IPS-NIHi7 (cell line): ENCODE results near the gene ADGRB3.

Experiments
- DNase-seq: peaks from one replicate; pipeline ENCODE4 v3.0.0; 2012; ENCODE audit warnings: mixed read lengths; ENCODE audit errors: extremely low spot score

Gene ADGRB3

DNA sequence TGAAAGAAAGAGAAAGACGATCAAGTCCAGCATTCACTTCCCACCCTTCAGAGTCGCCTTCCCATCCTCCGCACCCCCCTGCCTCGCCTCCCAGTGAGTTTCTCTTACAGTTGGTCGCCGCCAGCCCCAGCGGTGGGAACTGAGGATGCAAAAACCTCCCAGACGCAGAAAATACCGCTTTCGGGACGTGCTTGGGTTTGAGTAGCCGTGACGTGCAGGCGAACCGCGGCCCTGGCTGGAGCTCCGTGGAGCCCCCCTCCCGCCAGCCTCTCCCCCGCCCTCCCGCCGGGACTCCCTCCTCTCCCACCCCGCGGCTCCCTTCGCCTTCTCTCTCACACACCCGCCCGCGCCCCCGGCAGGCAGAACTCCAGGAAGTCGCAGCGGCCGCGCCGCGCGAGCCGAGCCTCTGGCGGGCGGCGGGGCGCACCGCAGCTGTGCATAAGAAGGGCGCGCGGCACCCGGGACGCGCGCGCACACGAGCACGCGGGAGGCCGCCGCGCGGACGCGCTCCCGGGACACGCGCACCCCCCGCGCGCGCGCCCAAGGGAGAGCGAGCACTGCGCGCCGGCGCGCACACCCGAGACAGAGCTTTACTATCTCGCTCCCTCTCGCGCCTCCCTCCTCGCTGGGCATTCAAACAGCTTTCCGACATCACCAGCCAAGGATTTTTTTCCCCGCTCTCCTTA, at the start of gene ADGRB3:
ADGRB3 (plus strand) TSS at position 557 of the 686 bp plus-strand sequence. CDS start 3,394 bp downstream, outside the sequence.
- DNase-seq = peak; percentile 61

DNA sequence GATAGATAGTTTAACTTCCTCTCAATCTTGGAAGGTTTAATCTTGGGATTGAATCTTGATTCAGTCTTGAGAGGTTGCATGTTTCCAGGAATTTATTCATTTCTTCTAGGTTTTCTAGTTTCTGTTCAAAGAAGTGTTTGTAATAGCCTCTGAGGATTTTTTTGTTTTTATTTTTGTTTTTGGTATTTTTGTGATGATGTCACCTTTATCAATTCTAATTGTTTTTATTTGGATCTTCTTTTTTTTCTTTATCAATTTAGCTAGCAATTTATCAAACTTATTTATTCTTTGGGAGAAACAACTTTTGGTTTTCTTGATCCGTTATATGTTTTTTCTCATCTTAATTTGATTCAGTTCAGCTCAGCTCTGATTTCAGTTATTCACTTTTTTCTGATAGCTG, 41.5 kb upstream of the ADGRB3 start:
- DNase-seq = no peak

- DNase-seq = no peak
Observed at GRCh38 chr6:68597642-68598041, 37.4 kb upstream of the ADGRB3 start.

DNA sequence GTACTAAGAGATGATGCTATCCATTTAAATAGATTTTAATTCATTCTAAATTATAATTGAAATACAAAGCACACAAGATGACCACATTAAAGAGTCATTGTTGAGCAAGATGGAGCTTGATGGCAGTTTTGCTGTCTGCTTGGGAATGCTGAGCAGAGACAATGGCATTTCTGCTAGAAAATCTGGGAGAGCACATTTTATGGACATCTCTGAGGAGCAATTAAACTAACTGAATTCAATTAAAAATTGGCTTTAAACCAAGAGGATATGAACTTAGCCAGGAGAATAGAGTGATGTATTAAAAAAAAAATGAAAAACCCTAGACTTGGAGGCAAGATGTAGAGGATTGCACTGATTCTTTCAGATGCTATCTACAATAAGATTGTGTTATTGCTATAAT, 19.1 kb upstream of the ADGRB3 start:
- DNase-seq = no peak

DNA sequence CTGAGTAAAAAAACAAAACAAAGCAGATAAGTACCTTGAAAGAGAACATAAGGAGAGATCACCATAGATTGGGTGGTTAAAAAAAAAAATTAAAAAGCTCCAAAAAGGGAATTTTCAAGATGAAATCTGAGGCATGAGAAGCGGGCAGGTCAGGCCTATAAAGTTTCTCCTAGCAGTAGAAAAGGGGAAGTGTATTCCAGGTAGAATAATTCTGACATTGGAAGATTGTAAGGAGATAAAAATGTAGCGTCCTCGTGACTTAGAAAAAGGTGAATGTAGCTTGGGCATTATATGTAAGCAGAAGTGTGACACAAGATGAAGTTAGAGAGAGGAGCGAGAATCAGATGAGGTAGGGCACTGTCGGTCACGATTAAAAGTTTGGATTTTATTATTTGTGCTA, 9.1 kb upstream of the ADGRB3 start:
- no peak for DNase-seq

DNA sequence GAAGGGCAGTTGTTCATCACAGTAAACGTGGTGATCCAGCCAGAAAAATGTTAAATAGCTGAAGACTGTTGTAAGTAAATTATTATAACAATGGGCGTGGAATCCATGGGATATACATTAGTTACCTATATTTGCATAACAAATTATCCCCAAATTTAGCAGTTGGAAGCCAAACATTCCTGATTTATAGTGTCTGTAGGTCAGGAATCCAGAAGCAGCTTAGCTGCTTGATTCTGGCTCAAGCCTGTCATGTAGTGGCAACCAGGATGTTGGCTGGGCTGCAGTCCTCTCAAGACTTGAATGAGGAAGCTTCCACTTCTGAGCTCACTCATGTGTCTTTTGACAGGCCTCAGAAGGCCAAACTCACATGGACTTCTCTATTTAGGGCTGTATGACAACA, 6.9 kb upstream of the ADGRB3 start:
- no peak for DNase-seq

DNA sequence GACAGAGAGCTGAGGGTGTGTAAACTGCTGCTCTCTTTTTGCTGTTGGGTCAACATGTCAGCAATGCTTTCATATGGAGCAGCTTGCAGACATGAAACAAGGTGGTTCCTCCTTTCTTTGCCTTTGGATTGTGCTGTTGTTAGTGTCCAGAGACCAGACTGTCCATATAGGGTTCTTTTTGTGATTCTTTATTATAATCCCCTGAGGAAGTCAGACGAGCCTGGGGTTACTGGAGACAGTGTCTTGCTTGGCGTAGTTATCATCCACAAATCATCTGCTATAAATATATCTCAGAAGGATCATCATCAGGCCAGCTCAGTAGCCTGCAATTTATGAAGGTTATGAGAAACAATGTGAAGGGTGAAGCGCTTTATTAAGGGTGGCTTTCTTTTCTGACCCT, 2.3 kb upstream of the ADGRB3 start:
- DNase-seq = no peak

DNA sequence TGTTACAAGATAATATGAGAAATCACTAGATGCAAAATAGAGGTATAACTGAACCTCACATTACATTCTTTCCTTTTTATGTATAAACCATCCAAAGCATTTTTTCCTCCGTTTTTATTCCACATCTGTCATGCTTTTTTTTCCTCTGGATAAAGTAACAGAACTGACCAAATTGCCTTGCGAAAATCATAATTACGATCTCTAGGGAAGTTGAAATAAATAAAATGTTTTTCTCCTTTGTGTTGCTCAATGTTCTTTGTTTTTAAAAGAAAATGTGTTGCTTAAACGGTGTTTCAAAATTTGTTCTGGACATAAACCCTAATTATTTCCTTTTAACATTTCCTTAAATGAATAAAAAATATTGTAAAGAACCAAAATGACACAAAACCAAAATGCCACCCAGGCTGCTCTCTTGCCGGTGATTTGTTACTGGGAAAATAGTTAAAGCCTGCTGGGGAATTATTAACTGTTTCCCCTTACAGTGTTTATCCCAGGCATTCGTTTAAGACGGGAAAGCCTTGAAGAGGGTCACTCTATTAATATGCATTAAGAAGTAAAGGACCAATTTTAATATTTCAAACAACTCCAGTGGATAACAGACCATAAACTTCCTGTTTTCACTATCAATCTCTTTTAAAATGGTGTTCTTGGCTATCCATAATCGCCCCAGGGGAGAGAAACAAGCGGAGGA, 1.7 kb upstream of the ADGRB3 start:
- DNase-seq = no peak

GRCh38 chr6:68633972-68634725, 933 bp upstream of the ADGRB3 start:
- no peak for DNase-seq

GRCh38 chr6:68635412-68635705, 277 bp downstream of the ADGRB3 start:
- no peak for DNase-seq

- peak; percentile 26 for DNase-seq
Observed at GRCh38 chr6:68635706-68636513, 828 bp downstream of the ADGRB3 start.

DNA sequence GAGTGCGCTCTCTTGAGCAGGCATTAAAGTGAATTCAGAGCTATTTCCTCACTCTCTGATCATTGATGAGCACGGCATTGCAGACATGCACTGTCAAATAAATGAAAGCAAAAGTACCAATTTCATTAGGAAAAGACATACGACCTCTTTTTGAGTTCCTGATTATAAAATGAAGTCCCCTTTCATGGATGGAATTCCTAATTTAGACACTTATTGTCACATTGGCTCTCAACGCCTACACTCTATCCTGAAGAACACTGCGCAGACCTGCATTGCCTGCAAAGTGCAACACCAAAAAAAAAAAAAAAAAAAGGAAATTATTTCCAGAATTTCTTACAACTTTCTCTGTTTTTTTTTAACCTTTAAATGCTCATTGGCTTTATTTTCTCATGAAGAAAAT, 1.6 kb downstream of the ADGRB3 start:
- DNase-seq = no peak

GRCh38 chr6:68637071-68637470, 2.0 kb downstream of the ADGRB3 start:
- DNase-seq = no peak

DNA sequence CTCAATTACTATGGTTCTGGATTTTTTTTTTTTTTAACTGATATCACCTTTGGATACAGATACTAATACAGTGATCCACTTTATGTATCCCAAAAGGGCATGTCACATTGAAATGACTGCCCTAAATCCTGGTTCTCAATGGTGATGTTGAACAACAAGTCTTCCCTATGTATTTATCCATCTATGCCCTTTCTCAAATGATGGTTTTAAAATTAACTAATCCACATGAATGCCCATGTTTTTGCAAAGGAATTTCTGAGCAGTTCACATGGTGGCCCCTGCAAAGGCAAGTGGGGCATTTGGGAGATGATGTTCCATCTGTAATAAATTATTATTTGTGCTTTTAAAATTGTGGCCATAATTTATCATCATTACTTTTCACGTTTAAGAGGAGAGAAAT, 2.7 kb downstream of the ADGRB3 start:
- DNase-seq = no peak

GRCh38 chr6:68638230-68638900, 3.3 kb downstream of the ADGRB3 start:
- DNase-seq = no peak

DNA sequence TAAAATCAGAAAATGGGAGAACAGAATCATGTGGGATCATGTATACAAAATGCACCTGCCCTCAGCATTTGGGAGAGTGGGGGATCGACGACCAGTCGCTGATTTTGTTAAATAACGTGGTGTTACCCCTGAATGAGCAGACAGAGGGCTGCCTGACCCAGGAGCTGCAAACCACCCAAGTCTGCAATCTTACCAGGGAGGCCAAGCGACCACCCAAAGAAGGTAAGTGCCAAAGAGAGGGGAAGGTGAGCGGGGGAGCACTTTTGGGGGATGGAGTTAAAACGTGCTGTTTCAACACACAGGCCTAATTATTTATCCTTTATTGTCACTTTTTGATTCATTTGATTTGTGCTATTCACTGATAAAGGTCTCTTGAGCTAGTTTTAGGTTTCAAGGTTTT, 4.1 kb downstream of the ADGRB3 start:
- no peak for DNase-seq

GRCh38 chr6:68639826-68640490, 4.9 kb downstream of the ADGRB3 start:
- DNase-seq = no peak

DNA sequence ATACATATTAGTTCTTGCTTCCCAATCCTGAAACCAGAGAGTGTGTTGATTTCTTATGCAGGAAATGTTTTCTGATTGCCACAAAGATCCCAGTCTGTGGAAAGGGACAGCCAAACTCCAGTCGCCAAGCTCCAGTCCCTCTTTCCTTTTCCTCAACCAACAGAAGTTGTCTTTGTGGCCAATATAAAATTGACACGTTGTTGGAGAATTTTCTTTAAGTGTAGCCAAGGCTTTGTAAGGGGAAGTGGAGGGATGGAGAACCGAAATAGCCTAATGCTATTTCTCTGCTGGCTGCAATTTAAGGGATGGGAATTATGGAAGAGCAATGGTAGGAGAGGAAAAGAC, 5.4 kb downstream of the ADGRB3 start:
- DNase-seq = no peak

- DNase-seq = no peak
Observed at GRCh38 chr6:68641172-68641571, 6.1 kb downstream of the ADGRB3 start.

DNA sequence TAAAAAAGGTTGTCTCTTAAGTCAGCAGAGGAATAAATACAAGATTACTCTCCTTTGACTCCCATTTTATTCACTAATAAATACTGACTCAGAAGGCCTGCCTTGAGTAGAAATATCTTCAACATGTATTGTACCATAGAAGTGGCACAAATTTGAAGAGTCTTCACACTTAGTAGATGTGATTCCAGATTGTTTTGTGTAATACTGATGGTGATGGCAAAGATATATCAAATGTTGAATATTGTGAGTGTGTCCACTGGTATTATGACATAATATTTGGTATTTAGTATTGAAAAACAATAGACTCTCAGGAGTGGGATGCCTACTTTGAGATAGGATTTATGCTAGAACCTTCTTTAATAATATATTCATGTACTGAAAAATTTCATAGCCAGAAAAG, 7.0 kb downstream of the ADGRB3 start:
- no peak for DNase-seq

GRCh38 chr6:68642977-68643376, 7.9 kb downstream of the ADGRB3 start:
- DNase-seq = no peak
